ENCODE measurements around the gene REEP6. TPM values are rescaled to one million over a fixed set of nuclear protein-coding genes. Genes with fewer than 3 reads are reported as not detected.
A peak's percentile ranks its signal among the peaks of the same experiment; 100 is the strongest.

The REEP6 gene
- total and polyA plus RNA-seq, 2 of the 4 experiments (the other 2 are of a cell fraction) = 1.3 to 2.2 TPM

DNA sequence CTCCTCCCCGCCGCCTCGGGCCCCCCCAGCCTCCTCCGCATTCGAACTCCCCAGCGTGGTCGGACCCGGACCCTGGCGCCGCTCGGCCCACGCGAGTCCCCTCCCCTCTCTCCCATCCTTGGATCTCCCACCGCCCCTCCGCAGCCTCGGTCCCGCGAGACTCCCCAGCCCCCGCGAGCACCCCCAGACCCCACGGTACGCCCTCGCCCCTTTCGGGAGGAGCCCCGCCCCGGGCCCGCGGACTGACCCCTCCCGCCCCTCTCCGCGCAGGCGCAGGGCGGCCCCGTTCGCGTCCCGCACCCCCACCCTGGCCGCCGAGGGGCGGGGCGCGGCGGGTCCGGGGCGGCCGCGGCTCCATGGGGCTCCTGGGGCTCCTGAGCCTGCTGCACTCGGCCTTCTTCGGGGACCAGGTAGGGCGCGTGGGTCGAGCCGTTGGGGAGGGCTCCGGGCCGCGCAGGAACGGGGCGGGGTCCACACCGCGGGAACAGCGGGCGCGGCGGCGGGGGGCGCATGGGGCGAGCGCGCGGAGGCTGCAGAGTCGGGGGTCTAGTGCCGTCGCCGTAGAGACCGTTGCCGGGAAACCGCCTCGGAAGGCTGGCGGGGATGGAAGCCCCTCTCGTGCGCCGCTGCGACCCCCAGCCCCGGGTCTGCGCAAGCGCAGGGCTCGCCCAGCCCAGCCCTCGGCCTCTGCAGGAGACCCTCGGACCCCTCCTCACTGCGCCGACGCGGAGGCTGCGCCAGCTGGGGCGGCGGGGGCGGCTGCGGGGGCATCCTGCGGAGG, 44.9 kb upstream of the REEP6 start:
- peaks cover 53% of the 10 kb centered on the region for H4K20me1 ChIP-seq (ENCODE audit: insufficient read depth, low read length)
- H3K27ac ChIP-seq (ENCODE audit: insufficient read depth, low read length) = no peak overlapping the region
- no TSS peak for BruUV-seq (replicated peaks)

More for the DNA sequence above, 44.9 kb upstream of the REEP6 start:
- Histone ChIP-seq H3K4me1 (ENCODE audit: control insufficient read depth, insufficient read depth, low read length) (peaks cover 5% of the 10 kb centered on the region; the same call in 1 of the 2 replicates), H3K9ac (ENCODE audit: low read depth, low read length) (0 out of 2 replicates have a peak overlapping the region, but pooled peaks have one; percentile 29), H3K9me1 (ENCODE audit: insufficient read depth, low read length) (no peaks in the 10 kb centered on the region), H2BK5ac (ENCODE audit: low read depth, low read length, poor library complexity, severe bottlenecking) (no peak overlapping the region), H4K5ac (ENCODE audit: low read depth, low read length) (no peak overlapping the region), H3K4me2 (ENCODE audit: low read depth, low read length) (peak overlapping the region; percentile 65; the same call in 1 of the 2 replicates), H2BK120ac (ENCODE audit: low read depth, low read length) (no peak overlapping the region), H4K91ac (ENCODE audit: insufficient read depth, low read depth, low read length) (no peak overlapping the region), H3K4me3 (ENCODE audit: insufficient read depth, low read depth, low read length) (peak overlapping the region; percentile 47), H3K27me3 (ENCODE audit: control insufficient read depth, insufficient read depth, low read length) (peaks cover 42% of the 10 kb centered on the region), H3K14ac (replicated peaks; ENCODE audit: low read depth, low read length) (no peak overlapping the region), H3K9me3 (ENCODE audit: control insufficient read depth, insufficient read depth, low read length) (no peaks in the 10 kb centered on the region), H3K79me1 (ENCODE audit: low read depth in 1 of 2, low read length in 2 of 2) (peaks cover 11 to 19% of the 10 kb centered on the region in 2 experiments; a peak in 3 of 4 replicates), H4K8ac (ENCODE audit: low read depth in 2 of 2, low read length in 2 of 2) (no peak overlapping the region; a peak in 1 of 4 replicates), H2BK20ac (ENCODE audit: low read depth, low read length) (no peak overlapping the region), H2AK5ac (ENCODE audit: low read depth, low read length) (no peak overlapping the region), H3K4ac (ENCODE audit: low read depth, low read length) (no peak overlapping the region), H3K36me3 (ENCODE audit: control insufficient read depth, insufficient read depth, low read length) (peaks cover 15% of the 10 kb centered on the region), H3K56ac (ENCODE audit: extremely low read depth, insufficient read depth, low read length) (no peak overlapping the region), H2AK9ac (replicated peaks; ENCODE audit: low read depth, low read length, poor library complexity) (peak overlapping the region; percentile 65), H2BK15ac (ENCODE audit: low read depth, low read length) (no peak overlapping the region), H3K23ac (ENCODE audit: low read depth, low read length) (no peak overlapping the region), H2AFZ (replicated peaks; ENCODE audit: low read length, poor library complexity) (peak overlapping the region; percentile 85), H3K18ac (ENCODE audit: low read depth, low read length) (no peak overlapping the region)
- CTCF ChIA-PET = no interaction called here
- in situ Hi-C loops (cut with MboI; ENCODE audit: low sequenced_read_pairs) = no loop called here
- DNase-seq = no peak
- TF ChIP-seq FOS (IDR thresholded peaks at IDR 0.05; ENCODE audit: low read depth, low read length) = no peak
- peak; percentile 83; the same call in 1 of the 2 replicates for TF ChIP-seq MAZ (IDR thresholded peaks at IDR 0.05; ENCODE audit: borderline replicate concordance, low read depth, low read length)
- intact Hi-C loops (cut with micrococcal nuclease) = no loop called here
- 2% methylated on average over 47 of the region's 99 CpGs; no CpG with 5 or more reads in 1 of the 2 experiments for WGBS, 2 experiments (ENCODE audit: extremely low coverage in 2 of 2, insufficient read length in 1 of 2)
- POLR2A ChIA-PET (ENCODE audit: unreplicated experiment) = no interaction called here
- dilution Hi-C loops (cut with HindIII; ENCODE audit: low sequenced_read_pairs, unreplicated experiment) = no loop called here
- peak; percentile 52 for ATAC-seq (ENCODE audit: low read depth)
